CD1c-positive myeloid dendritic cell (primary cell): ENCODE results near the gene TRPM1.
A peak's percentile ranks its signal among the peaks of the same experiment; 100 is the strongest.

Source experiments
- DNase-seq: peaks from one replicate; pipeline ENCODE4 v3.0.0-alpha.2; 2016; ENCODE audit errors: extremely low spot score

The TRPM1 gene

GRCh38 chr15:31049682-31050615 is 51.6 kb downstream of the TRPM1 start:
- DNase-seq, result peak; percentile 43

GRCh38 chr15:31049111-31049510 is 52.4 kb downstream of the TRPM1 start:
- peak; percentile 31 for DNase-seq

- no peak for DNase-seq
These were observed 54.1 kb downstream of the TRPM1 start for GRCh38 chr15:31047437-31047836.

- no peak for DNase-seq
These were observed 54.7 kb downstream of the TRPM1 start for GRCh38 chr15:31046759-31047359.

GRCh38 chr15:31045606-31046005 is 55.9 kb downstream of the TRPM1 start:
- no peak for DNase-seq

- DNase-seq, result no peak
These were observed 58.8 kb downstream of the TRPM1 start for GRCh38 chr15:31042751-31043150.

- no peak for DNase-seq
These were observed 59.9 kb downstream of the TRPM1 start for GRCh38 chr15:31041610-31042009.

- DNase-seq, result no peak
These were observed 60.9 kb downstream of the TRPM1 start for GRCh38 chr15:31040611-31041010.

- no peak for DNase-seq
These were observed 61.6 kb downstream of the TRPM1 start for GRCh38 chr15:31039961-31040360.

- no peak for DNase-seq
These were observed 63.6 kb downstream of the TRPM1 start for GRCh38 chr15:31037731-31038477.

GRCh38 chr15:31036783-31037182 is 64.7 kb downstream of the TRPM1 start:
- no peak for DNase-seq

GRCh38 chr15:31035610-31036009 is 65.9 kb downstream of the TRPM1 start:
- DNase-seq, result no peak

- DNase-seq, result no peak
These were observed 67.4 kb downstream of the TRPM1 start for GRCh38 chr15:31034152-31034551.

GRCh38 chr15:31032961-31033371 is 68.6 kb downstream of the TRPM1 start:
- DNase-seq, result no peak

- DNase-seq, result no peak
These were observed 70.0 kb downstream of the TRPM1 start for GRCh38 chr15:31031471-31032067.

- no peak for DNase-seq
These were observed 73.5 kb downstream of the TRPM1 start for GRCh38 chr15:31027910-31028578.

- no peak for DNase-seq
These were observed 75.5 kb downstream of the TRPM1 start for GRCh38 chr15:31025996-31026395.

- DNase-seq, result no peak
These were observed 76.5 kb downstream of the TRPM1 start for GRCh38 chr15:31024979-31025378.

GRCh38 chr15:31024330-31024729 is 77.2 kb downstream of the TRPM1 start:
- DNase-seq, result no peak

GRCh38 chr15:31023841-31024240 is 77.7 kb downstream of the TRPM1 start:
- no peak for DNase-seq

GRCh38 chr15:31021067-31021665 is 80.4 kb downstream of the TRPM1 start:
- no peak for DNase-seq
